Large intestine (tissue), 3 donors: ENCODE results near the gene STAM2. TPM values are rescaled to one million over a fixed set of nuclear protein-coding genes. Genes with fewer than 3 reads are reported as not detected.
"Not testable (repeated sequence)": the region's sequence is repeated elsewhere in the genome, so short reads cannot be mapped to it uniquely, and the experiment has no call there.

Experiments
- DNase-seq, 2 donors: peaks; one replicate each; pipeline versions ENCODE4 v3.0.0 to v3.0.0-alpha.2; 2013
- H3K27ac ChIP-seq: one replicate; pipeline ENCODE4 v1.5.1; 2013; ENCODE audit warnings: low read length
- H3K27me3 ChIP-seq: 2 replicates; pipeline ENCODE4 v1.6.1; 2013; ENCODE audit warnings: low read length; ENCODE audit not compliant: control insufficient read depth, insufficient read depth
- H3K36me3 ChIP-seq: 2 replicates; pipeline ENCODE4 v1.6.1; 2013; ENCODE audit warnings: low read length; ENCODE audit not compliant: control insufficient read depth, insufficient read depth
- H3K4me1 ChIP-seq: one replicate; pipeline ENCODE4 v1.6.1; 2013; ENCODE audit warnings: low read length; ENCODE audit not compliant: control insufficient read depth, insufficient read depth
- H3K4me3 ChIP-seq: one replicate; pipeline ENCODE4 v1.5.1; 2013; ENCODE audit warnings: low read length
- H3K9me3 ChIP-seq: one replicate; pipeline ENCODE4 v1.6.1; 2013; ENCODE audit warnings: mild to moderate bottlenecking, low read depth, low read length, moderate library complexity; ENCODE audit not compliant: control insufficient read depth
- WGBS: methylation state at CpG from one replicate; pipeline ENCODE4 v1.1.5; 2013; ENCODE audit warnings: low lambda C conversion rate; ENCODE audit not compliant: insufficient coverage; 5-methylcytosine and 5-hydroxymethylcytosine counted together
- polyA plus RNA-seq: library from polyadenylated mRNA; unstranded; fragments of 120-200 nt; gene quantifications from one replicate; pipeline ENCODE4 v1.2.1, GENCODE V29; 2013

Gene STAM2
- polyA plus RNA-seq, 1 donor = 29.6 TPM

GRCh38 chr2:152115952-152116351 lies 59.6 kb downstream of the STAM2 start:
- no peaks in the 10 kb centered on the region for H3K9me3 ChIP-seq
- 100% methylated on average over 1 of the region's 3 CpGs for WGBS

GRCh38 chr2:152114366-152114765 lies 61.2 kb downstream of the STAM2 start:
- Histone ChIP-seq H3K36me3 (no peaks in the 10 kb centered on the region), H3K4me3 (no peak overlapping the region), H3K27ac (no peak overlapping the region), H3K27me3 (no peaks in the 10 kb centered on the region), H3K9me3 (no peaks in the 10 kb centered on the region), H3K4me1 (no peaks in the 10 kb centered on the region)
- DNase-seq = no peak
- WGBS = no CpG with 5 or more reads among the region's 3 CpGs

More at GRCh38 chr2:152115952-152116351, 59.6 kb downstream of the STAM2 start:
- Histone ChIP-seq H3K4me1 (no peaks in the 10 kb centered on the region), H3K36me3 (peaks cover 6% of the 10 kb centered on the region), H3K27ac (no peak overlapping the region), H3K4me3 (no peak overlapping the region), H3K27me3 (no peaks in the 10 kb centered on the region)
- DNase-seq = no peak

- H3K27ac ChIP-seq, H3K9me3 ChIP-seq, H3K27me3 ChIP-seq, H3K36me3 ChIP-seq, DNase-seq, H3K4me3 ChIP-seq, H3K4me1 ChIP-seq: not testable (repeated sequence)
- no CpG with 5 or more reads among the region's 13 CpGs for WGBS
Observed at GRCh38 chr2:152107140-152107539, 68.4 kb downstream of the STAM2 start.

- Histone ChIP-seq H3K9me3 (no peaks in the 10 kb centered on the region), H3K36me3 (no peaks in the 10 kb centered on the region), H3K27me3 (peaks cover 2% of the 10 kb centered on the region), H3K27ac (no peak overlapping the region), H3K4me1 (no peaks in the 10 kb centered on the region), H3K4me3 (no peak overlapping the region)
- no peak for DNase-seq
- WGBS = 100% methylated on average over 2 of the region's 4 CpGs
Observed at GRCh38 chr2:152106464-152106863, 69.1 kb downstream of the STAM2 start.

GRCh38 chr2:152103271-152103670 lies 72.3 kb downstream of the STAM2 start:
- Histone ChIP-seq H3K36me3 (no peaks in the 10 kb centered on the region), H3K27ac (no peak overlapping the region), H3K27me3 (peaks cover 34% of the 10 kb centered on the region), H3K9me3 (no peaks in the 10 kb centered on the region), H3K4me1 (peaks cover 4% of the 10 kb centered on the region), H3K4me3 (no peak overlapping the region)
- 100% methylated on average over 1 of the region's 3 CpGs for WGBS
- DNase-seq = no peak

GRCh38 chr2:152100961-152101360 lies 74.6 kb downstream of the STAM2 start:
- no peak for DNase-seq
- Histone ChIP-seq H3K4me1 (peaks cover 8% of the 10 kb centered on the region), H3K27me3 (peaks cover 53% of the 10 kb centered on the region), H3K27ac (no peak overlapping the region), H3K4me3 (no peak overlapping the region), H3K9me3 (no peaks in the 10 kb centered on the region), H3K36me3 (no peaks in the 10 kb centered on the region)
- WGBS = no CpG with 5 or more reads among the region's 2 CpGs

- H3K27ac ChIP-seq = no peak overlapping the region
- H3K36me3 ChIP-seq = no peaks in the 10 kb centered on the region
- peaks cover 8% of the 10 kb centered on the region for H3K4me1 ChIP-seq
- H3K9me3 ChIP-seq = no peaks in the 10 kb centered on the region
- peak in 1 of 2 donors; percentile 24 for DNase-seq
- peak overlapping the region; percentile 42 for H3K4me3 ChIP-seq
- WGBS = 54% methylated on average over 3 of the region's 19 CpGs
- H3K27me3 ChIP-seq = peaks cover 63% of the 10 kb centered on the region
Observed at GRCh38 chr2:152099367-152100050, 76.1 kb downstream of the STAM2 start.

- Histone ChIP-seq H3K27ac (no peak within 1 kb of the TSS), H3K27me3 (peaks cover 63% of the 10 kb centered on the region), H3K4me3 (peak within 1 kb of the TSS; percentile 42), H3K4me1 (peaks cover 8% of the 10 kb centered on the region), H3K36me3 (no peaks in the 10 kb centered on the region), H3K9me3 (no peaks in the 10 kb centered on the region)
- peak in 1 of 2 donors; percentile 9 for DNase-seq
- WGBS = no CpG with 5 or more reads among the region's 73 CpGs
Observed at GRCh38 chr2:152098496-152099366, 76.8 kb downstream of the STAM2 start, which contains the start of gene CACNB4. CACNB4 (minus strand) TSS chr2:152099044.

GRCh38 chr2:152097801-152098495 lies 77.6 kb downstream of the STAM2 start:
- Histone ChIP-seq H3K9me3 (no peaks in the 10 kb centered on the region), H3K4me1 (peaks cover 8% of the 10 kb centered on the region), H3K4me3 (peak overlapping the region; percentile 42), H3K27ac (no peak overlapping the region), H3K27me3 (peaks cover 63% of the 10 kb centered on the region), H3K36me3 (no peaks in the 10 kb centered on the region)
- WGBS = no CpG with 5 or more reads among the region's 52 CpGs
- DNase-seq = peak in 1 of 2 donors; percentile 34

- WGBS = no CpG with 5 or more reads among the region's 13 CpGs
- Histone ChIP-seq H3K27ac (no peak overlapping the region), H3K4me3 (peak overlapping the region; percentile 42), H3K27me3 (peaks cover 63% of the 10 kb centered on the region), H3K36me3 (no peaks in the 10 kb centered on the region), H3K4me1 (peaks cover 8% of the 10 kb centered on the region), H3K9me3 (no peaks in the 10 kb centered on the region)
- DNase-seq = peak in 1 of 2 donors; percentile 29
Observed at GRCh38 chr2:152097290-152097800, 78.2 kb downstream of the STAM2 start.
